AG04449 (cell line): ENCODE data around the gene NCAPH2.

ENCODE experiments used
- CTCF ChIA-PET: fragments of 350-600 bp; formaldehyde crosslinking; extraction: SDS; loops from one replicate; lab custom pipeline; 2021; ENCODE audit warnings: antibody characterized with exemption; lab: Yijun Ruan, JAX
- POLR2A ChIA-PET: fragments of 400-600, 350-600 bp; formaldehyde crosslinking; extraction: SDS; loops from one replicate; lab custom pipeline; 2020; ENCODE audit warnings: antibody characterized with exemption, inconsistent platforms; lab: Yijun Ruan, JAX
- DNase-seq: peaks from one replicate; pipeline ENCODE4 v3.0.0-alpha.2; 2010; ENCODE audit warnings: low read depth, low spot score
- H3K4me3 ChIP-seq: 2 replicates; pipeline ENCODE4 v1.5.1; 2011; ENCODE audit warnings: low read depth, mild to moderate bottlenecking, control low read depth, low read length
- CTCF ChIP-seq: IDR thresholded peaks from one replicate; pipeline ENCODE4 v1.5.1; 2011; ENCODE audit warnings: mild to moderate bottlenecking, moderate library complexity, low read length, control low read depth, inconsistent platforms; ENCODE audit not compliant: insufficient read depth; ENCODE audit errors: missing control alignments

NCAPH2 gene

GRCh38 chr22:50487290-50488005 is 20.6 kb upstream of the NCAPH2 start:
- no peak for DNase-seq
- CTCF ChIA-PET, result interaction anchor here (3.8 kb wide), 1 partner anchor 10 kb away, joined by 24 read pairs; no protein-coding TSS in a partner anchor
- no peak for TF ChIP-seq CTCF
- no peak overlapping the region for H3K4me3 ChIP-seq
- POLR2A ChIA-PET, result interaction anchor here (0.5 to 1.2 kb wide), 4 partner anchors 20 to 216 kb away, joined by 3 to 4 read pairs (median 3); partner anchors contain the start of genes LMF2 and SCO2

GRCh38 chr22:50488006-50488677 is 19.9 kb upstream of the NCAPH2 start:
- POLR2A ChIA-PET, result no interaction called here
- no peak for TF ChIP-seq CTCF
- CTCF ChIA-PET, result no interaction called here
- H3K4me3 ChIP-seq, result no peak overlapping the region
- DNase-seq, result no peak

- CTCF ChIA-PET, result interaction anchor here (1.6 kb wide), 1 partner anchor 10 kb away, joined by 10 read pairs; no protein-coding TSS in a partner anchor
- no peak overlapping the region for H3K4me3 ChIP-seq
- no peak for TF ChIP-seq CTCF
- POLR2A ChIA-PET, result no interaction called here
- DNase-seq, result no peak
Observed at GRCh38 chr22:50488886-50489285, 19.1 kb upstream of the NCAPH2 start.

- no peak for DNase-seq
- CTCF ChIA-PET, result interaction anchor here (1.6 kb wide), 1 partner anchor 9 kb away, joined by 10 read pairs; no protein-coding TSS in a partner anchor
- POLR2A ChIA-PET, result no interaction called here
- TF ChIP-seq CTCF, result no peak
- no peak overlapping the region for H3K4me3 ChIP-seq
Observed at GRCh38 chr22:50489363-50490243, 18.4 kb upstream of the NCAPH2 start.

- DNase-seq, result no peak
- ChIA-PET CTCF (interaction anchor here (1.6 kb wide), 1 partner anchor 8 kb away, joined by 10 read pairs; no protein-coding TSS in a partner anchor), POLR2A (no interaction called here)
- no peak overlapping the region for H3K4me3 ChIP-seq
- TF ChIP-seq CTCF, result no peak
Observed at GRCh38 chr22:50490531-50491308, 17.3 kb upstream of the NCAPH2 start.
